H1 (cell line): ENCODE results near the gene CYP4A22. TPM values are rescaled to one million over a fixed set of nuclear protein-coding genes. Genes with fewer than 3 reads are reported as not detected.

Experiments used
- CTCF ChIA-PET: fragments of 300-600 bp; sonication (Branson Sonifier 250); formaldehyde crosslinking; loops from one replicate; lab custom pipeline; 2021; ENCODE audit not compliant: partially characterized antibody; lab: Charles Lee
- POLR2A ChIA-PET: fragments of 300-600 bp; sonication (Branson Sonifier 250); formaldehyde crosslinking; loops from one replicate; lab custom pipeline; 2021; ENCODE audit warnings: inconsistent platforms; ENCODE audit not compliant: partially characterized antibody; lab: Charles Lee
- DNase-seq, 2 experiments: peaks; one replicate each; pipeline versions ENCODE4 v3.0.0 to v3.0.0-alpha.2; 2010 to 2022; ENCODE audit warnings: low spot score in 2 of 2, low read depth in 1 of 2, mixed read lengths in 1 of 2
- FAIRE-seq: peaks from 2 replicates; lab custom pipeline; 2011; peaks lifted over from hg19 to GRCh38; lab: Jason Lieb, UNC
- H2AFZ ChIP-seq: 2 replicates; pipeline ENCODE4 v1.8.1; 2012; ENCODE audit warnings: low read length, inconsistent platforms
- H2AK5ac ChIP-seq: 2 replicates; pipeline ENCODE4 v1.6.1; 2013; ENCODE audit warnings: low read depth, low read length
- H2BK120ac ChIP-seq: replicated peaks from 2 replicates; pipeline ENCODE3; 2013; ENCODE audit warnings: low read depth, low read length, inconsistent platforms
- H2BK12ac ChIP-seq: 2 replicates; pipeline ENCODE4 v1.6.1; 2013; ENCODE audit warnings: low read depth, low read length
- H2BK15ac ChIP-seq: 2 replicates; pipeline ENCODE4 v1.6.1; 2013; ENCODE audit warnings: low read length
- H2BK20ac ChIP-seq: 2 replicates; pipeline ENCODE4 v1.6.1; 2013; ENCODE audit warnings: low read length
- H2BK5ac ChIP-seq: 2 replicates; pipeline ENCODE4 v1.6.1; 2013; ENCODE audit warnings: low read depth, low read length
- H3K14ac ChIP-seq: 2 replicates; pipeline ENCODE4 v1.6.1; 2013; ENCODE audit warnings: inconsistent platforms; ENCODE audit not compliant: insufficient read length
- H3K18ac ChIP-seq: 2 replicates; pipeline ENCODE4 v1.6.1; 2013; ENCODE audit warnings: low read length; ENCODE audit errors: extremely low read depth
- H3K23ac ChIP-seq: 2 replicates; pipeline ENCODE4 v1.6.1; 2013; ENCODE audit warnings: inconsistent platforms; ENCODE audit not compliant: insufficient read length
- H3K23me2 ChIP-seq: 2 replicates; pipeline ENCODE4 v1.6.1; 2013; ENCODE audit warnings: low read depth, low read length
- H3K27ac ChIP-seq: 2 replicates; pipeline ENCODE4 v1.6.1; 2011; ENCODE audit warnings: low read depth, low read length, inconsistent platforms
- H3K27me3 ChIP-seq, 4 experiments: replicated peaks in 1 of 4; 1 replicate in 1 of 4; 2 replicates in 3 of 4; pipeline versions ENCODE4 v1.6.1 to v1.8.1; 2011 to 2013; ENCODE audit warnings: low read length in 3 of 4, mild to moderate bottlenecking in 3 of 4, inconsistent platforms in 2 of 4, mixed read lengths in 2 of 4, moderate library complexity in 1 of 4; ENCODE audit not compliant: control insufficient read depth in 3 of 4, insufficient read depth in 3 of 4; ENCODE audit errors: extremely low read depth in 1 of 4
- H3K36me3 ChIP-seq, 4 experiments: 2 replicates each; pipeline versions ENCODE4 v1.6.1 to v1.8.1; 2011 to 2013; ENCODE audit warnings: mild to moderate bottlenecking in 4 of 4, low read length in 3 of 4, moderate library complexity in 2 of 4, control low read depth in 1 of 4, inconsistent platforms in 1 of 4; ENCODE audit not compliant: insufficient read depth in 4 of 4, control insufficient read depth in 2 of 4
- H3K4ac ChIP-seq: replicated peaks from 2 replicates; pipeline ENCODE3; 2013; ENCODE audit warnings: low read length, low read depth, mixed read lengths, inconsistent platforms; ENCODE audit not compliant: insufficient read length
- H3K4me1 ChIP-seq, 4 experiments: replicated peaks in 1 of 4; 1 replicate in 1 of 4; 2 replicates in 3 of 4; pipeline versions ENCODE4 v1.6.1 to v1.8.1; 2011 to 2013; ENCODE audit warnings: low read length in 3 of 4, inconsistent platforms in 2 of 4, mixed read lengths in 1 of 4; ENCODE audit not compliant: insufficient read depth in 4 of 4, control insufficient read depth in 3 of 4
- H3K4me2 ChIP-seq, 2 experiments: 2 replicates each; pipeline versions ENCODE4 v1.6.1 to v1.8.1; 2011 to 2013; ENCODE audit warnings: low read depth in 2 of 2, low read length in 2 of 2, control low read depth in 1 of 2, inconsistent platforms in 1 of 2, mild to moderate bottlenecking in 1 of 2; ENCODE audit not compliant: insufficient read depth in 1 of 2
- H3K4me3 ChIP-seq, 4 experiments: fragments of 200-600, 300-600 bp in 1 of 4; sonication (generic), shearing (Covaris generic), sonication (Bioruptor Twin) in 1 of 4; 2 replicates each; pipeline versions ENCODE4 v1.5.1 to v1.8.1; 2011 to 2016; ENCODE audit warnings: low read length in 4 of 4, low read depth in 3 of 4, control low read depth in 2 of 4, inconsistent platforms in 2 of 4, mild to moderate bottlenecking in 2 of 4, mixed read lengths in 1 of 4, moderate library complexity in 1 of 4; ENCODE audit not compliant: insufficient read depth in 2 of 4; ENCODE audit errors: extremely low read depth in 1 of 4
- H3K56ac ChIP-seq: replicated peaks from 2 replicates; pipeline ENCODE3; 2013; ENCODE audit warnings: low read depth, mild to moderate bottlenecking, mixed read lengths, low read length, inconsistent platforms; ENCODE audit not compliant: insufficient read length
- H3K79me1 ChIP-seq: 2 replicates; pipeline ENCODE4 v1.6.1; 2013; ENCODE audit warnings: low read depth, low read length, control low read depth
- H3K79me2 ChIP-seq, 2 experiments: 2 replicates each; pipeline versions ENCODE4 v1.6.1 to v1.8.1; 2012 to 2013; ENCODE audit warnings: low read length in 2 of 2, mild to moderate bottlenecking in 2 of 2, inconsistent platforms in 1 of 2; ENCODE audit not compliant: insufficient read depth in 2 of 2, control insufficient read depth in 1 of 2
- H3K9ac ChIP-seq, 4 experiments: replicated peaks in 1 of 4; 1 replicate in 1 of 4; 2 replicates in 3 of 4; pipeline versions ENCODE4 v1.6.1 to v1.8.1; 2011 to 2013; ENCODE audit warnings: low read depth in 3 of 4, low read length in 3 of 4, control low read depth in 2 of 4, mild to moderate bottlenecking in 2 of 4, moderate library complexity in 2 of 4, inconsistent platforms in 1 of 4; ENCODE audit errors: extremely low read depth in 1 of 4
- H3K9me3 ChIP-seq, 2 experiments: 2 replicates each; pipeline versions ENCODE4 v1.6.1 to v1.8.1; 2012 to 2013; ENCODE audit warnings: mild to moderate bottlenecking in 2 of 2, moderate library complexity in 2 of 2, control low read depth in 1 of 2, inconsistent platforms in 1 of 2, low read depth in 1 of 2, low read length in 1 of 2, mixed read lengths in 1 of 2; ENCODE audit not compliant: insufficient read depth in 2 of 2
- H4K20me1 ChIP-seq, 2 experiments: replicated peaks in 1 of 2; 2 replicates each; pipeline versions ENCODE3 to v1.8.1; 2011 to 2013; ENCODE audit warnings: inconsistent platforms in 2 of 2, low read length in 2 of 2, mild to moderate bottlenecking in 1 of 2; ENCODE audit not compliant: insufficient read depth in 2 of 2, control insufficient read depth in 1 of 2
- H4K5ac ChIP-seq: 2 replicates; pipeline ENCODE4 v1.6.1; 2013; ENCODE audit warnings: low read length, low read depth, mixed read lengths, inconsistent platforms; ENCODE audit not compliant: insufficient read length
- H4K8ac ChIP-seq: 2 replicates; pipeline ENCODE4 v1.8.0; 2013; ENCODE audit warnings: mild to moderate bottlenecking, moderate library complexity, low read length, inconsistent platforms; ENCODE audit not compliant: insufficient read depth; ENCODE audit errors: extremely low read depth
- H4K91ac ChIP-seq: replicated peaks from 2 replicates; pipeline ENCODE3; 2013; ENCODE audit warnings: low read length, mixed read lengths, inconsistent platforms; ENCODE audit not compliant: insufficient read length
- BRCA1 ChIP-seq: IDR thresholded peaks from 2 replicates; pipeline ENCODE4 v1.6.1; 2012; ENCODE audit warnings: low read depth, low read length, improper control_type of control experiment
- KDM1A ChIP-seq: fragments of 200-600, 300-600 bp; sonication (generic); IDR thresholded peaks from 2 replicates; pipeline ENCODE4 v1.7.1; 2016; ENCODE audit warnings: mild to moderate bottlenecking, low read length, borderline replicate concordance
- KDM5A ChIP-seq: fragments of 200-600 bp; IDR thresholded peaks from 2 replicates; pipeline ENCODE4 v1.7.1; 2012; ENCODE audit warnings: mild to moderate bottlenecking, low read length, inconsistent platforms, mixed read lengths
- RAD21 ChIP-seq, 2 experiments: IDR thresholded peaks in 1 of 2; conservative IDR thresholded peaks in 1 of 2; 2 replicates each; pipeline ENCODE4 v1.6.1; 2011; ENCODE audit warnings: low read depth in 2 of 2, low read length in 2 of 2, improper control_type of control experiment in 1 of 2, inconsistent platforms in 1 of 2, mild to moderate bottlenecking in 1 of 2, moderate library complexity in 1 of 2
- SIX5 ChIP-seq: IDR thresholded peaks from 2 replicates; pipeline ENCODE4 v1.6.1; 2011; ENCODE audit warnings: mild to moderate bottlenecking, low read depth, low read length
- SP4 ChIP-seq: IDR thresholded peaks from 2 replicates; pipeline ENCODE4 v1.6.1; 2012; ENCODE audit warnings: low read length, inconsistent platforms
- SRF ChIP-seq: IDR thresholded peaks from 2 replicates; pipeline ENCODE4 v1.6.1; 2011; ENCODE audit warnings: mild to moderate bottlenecking, low read depth, low read length, moderate library complexity
- TEAD4 ChIP-seq: IDR thresholded peaks from 2 replicates; pipeline ENCODE4 v1.6.1; 2012; ENCODE audit warnings: low read depth, low read length, inconsistent platforms, mixed read lengths
- WGBS, 2 experiments: shearing (Covaris generic) in 1 of 2; methylation state at CpG; one replicate each; pipeline versions ENCODE4 v1.1.6 to v1.1.7; 2013 to 2015; ENCODE audit warnings: low lambda C conversion rate in 2 of 2, mixed read lengths in 2 of 2, inconsistent platforms in 1 of 2, low coverage in 1 of 2, missing lambda C conversion rate in 1 of 2; ENCODE audit not compliant: insufficient replicate concordance in 2 of 2, insufficient coverage in 1 of 2, insufficient read length in 1 of 2; ENCODE audit errors: extremely low coverage in 1 of 2, missing lambda C conversion rate in 1 of 2; 5-methylcytosine and 5-hydroxymethylcytosine counted together
- polyA plus RNA-seq, 7 experiments: library from polyadenylated mRNA; depleted of rRNA in 3 of 7; stranded (reverse) in 5 of 7; unstranded in 2 of 7; fragments of >200 nt in 5 of 7; fragments of 200-250 nt in 2 of 7; gene quantifications; 1 replicate in 5 of 7; 2 replicates in 1 of 7; 4 replicates in 1 of 7; pipeline versions ENCODE4 v1.2.1 to v1.2.3, GENCODE V29; 2011 to 2013; ENCODE audit warnings: missing spikeins in 2 of 7, mixed read lengths in 2 of 7
- total RNA-seq: library from RNA; stranded (reverse); fragmentation: NEBNext Ultra II Directional; extraction: Animal tissue kit (Norgen Biotek cat#: 25700); gene quantifications from 2 replicates; pipeline ENCODE4 v1.2.1, GENCODE V29; 2021

Gene CYP4A22
- total and polyA plus RNA-seq, 2 of the 8 experiments (the other 6 are each of a cell fraction or from before 2014, with no cell fraction given), result not detected

- H2BK20ac ChIP-seq, result no peak overlapping the region
- no peak overlapping the region for H3K56ac ChIP-seq
- no peak overlapping the region for H3K18ac ChIP-seq
- no peak overlapping the region for H3K4me3 ChIP-seq
- no peaks in the 10 kb centered on the region for H3K79me2 ChIP-seq
- H3K9me3 ChIP-seq, result no peaks in the 10 kb centered on the region
- TF ChIP-seq KDM1A (no peak), SRF (no peak), TEAD4 (no peak), BRCA1 (no peak), KDM5A (no peak), RAD21 (IDR thresholded peaks at IDR 0.05 in 1 of 2, conservative IDR thresholded peaks at IDR 0.05 in 1 of 2; ENCODE audit: low read depth in 2 of 2, low read length in 2 of 2) (no peak), SP4 (no peak), SIX5 (no peak)
- TF ChIP-seq, all 59 proteins: peak for 0
- H3K4ac ChIP-seq, result no peak overlapping the region
- DNase-seq, result no peak
- no peak overlapping the region for H4K8ac ChIP-seq
- no peaks in the 10 kb centered on the region for H3K27me3 ChIP-seq
- CTCF ChIA-PET, result interaction anchor here (0.7 to 13.3 kb wide), 5 partner anchors 12 to 590 kb away, joined by 4 to 207 read pairs (median 4); partner anchors contain the start of gene PDZK1IP1
- FAIRE-seq, result no peak
- H2AFZ ChIP-seq, result no peak overlapping the region
- H2AK5ac ChIP-seq, result no peak overlapping the region
- H3K27ac ChIP-seq, result no peak overlapping the region
- no peaks in the 10 kb centered on the region for H3K4me1 ChIP-seq
- 95% methylated on average over 5 of the region's 5 CpGs; no CpG with 5 or more reads in 1 of the 2 experiments for WGBS, 2 experiments
- no peak overlapping the region for H4K91ac ChIP-seq
- POLR2A ChIA-PET, result no interaction called here
- H3K14ac ChIP-seq, result no peak overlapping the region
- H3K23ac ChIP-seq, result no peak overlapping the region
- H3K79me1 ChIP-seq, result no peaks in the 10 kb centered on the region
- no peaks in the 10 kb centered on the region for H3K36me3 ChIP-seq
- no peak overlapping the region for H2BK15ac ChIP-seq
- no peak overlapping the region for H3K9ac ChIP-seq
- no peaks in the 10 kb centered on the region for H4K20me1 ChIP-seq
- H2BK5ac ChIP-seq, result no peak overlapping the region
- H3K4me2 ChIP-seq, result no peak overlapping the region
- H4K5ac ChIP-seq, result no peak overlapping the region
- H3K23me2 ChIP-seq, result no peaks in the 10 kb centered on the region; the same call in 1 of the 2 replicates
- H2BK120ac ChIP-seq, result no peak overlapping the region
- no peak overlapping the region for H2BK12ac ChIP-seq
These were observed 35.5 kb downstream of the CYP4A22 start for GRCh38 chr1:47172782-47173181.
